Measurements from ENCODE around the gene MAP3K5.

DNA sequence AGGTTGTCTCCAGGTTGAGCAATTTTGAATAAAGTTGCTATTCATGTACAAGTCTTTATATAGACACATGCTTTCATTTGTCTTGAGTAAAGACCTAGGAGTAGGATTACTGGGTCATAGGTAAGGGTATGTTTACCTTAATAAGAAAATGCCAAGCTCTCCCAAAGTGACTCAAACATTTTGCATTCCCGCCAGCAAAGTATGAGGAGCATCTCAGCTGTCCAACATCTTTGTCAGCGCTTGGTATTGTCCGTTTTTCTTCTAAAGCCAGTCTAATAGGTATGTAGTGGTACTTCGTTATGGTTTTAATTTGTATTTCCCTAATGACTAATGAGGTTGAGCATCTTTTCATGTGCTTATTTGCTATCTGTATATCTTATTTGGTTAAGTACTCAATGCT is 67.2 kb downstream of the MAP3K5 start:
- TF ChIP-seq POLR2A (IDR thresholded peaks at IDR 0.05; ENCODE audit: low read depth, low read length) (no peak), POLR2AphosphoS5 (IDR thresholded peaks at IDR 0.05; ENCODE audit: low read depth, low read length) (no peak), TAF1 (IDR thresholded peaks at IDR 0.05; ENCODE audit: low read depth, low read length) (no peak), PAX5 (IDR thresholded peaks at IDR 0.05; ENCODE audit: insufficient read depth, low read length, severe bottlenecking) (no peak), POU2F2 (IDR thresholded peaks at IDR 0.05; ENCODE audit: low read depth, low read length) (no peak), SPI1 (IDR thresholded peaks at IDR 0.05; ENCODE audit: low read depth, low read length) (no peak)
